HepG2 (cell line): ENCODE measurements around the gene ZDHHC14. TPM values are rescaled to one million over a fixed set of nuclear protein-coding genes. Genes with fewer than 3 reads are reported as not detected.

ENCODE experiments used
- CERS6 ChIP-seq: sonication (generic); formaldehyde crosslinking; IDR thresholded peaks from 2 replicates; pipeline ENCODE4 v1.5.0; 2020; ENCODE audit warnings: missing genetic modification reagents
- ELF4 ChIP-seq: sonication (generic); formaldehyde crosslinking; IDR thresholded peaks from 2 replicates; pipeline ENCODE4 v1.5.0; 2020; ENCODE audit warnings: missing genetic modification reagents, mild to moderate bottlenecking, moderate library complexity, borderline replicate concordance
- FOSL2 ChIP-seq: sonication (generic); formaldehyde crosslinking; IDR thresholded peaks from 2 replicates; pipeline ENCODE4 v1.4.0; 2020; ENCODE audit warnings: missing genetic modification reagents
- HDAC1 ChIP-seq: sonication (generic); formaldehyde crosslinking; IDR thresholded peaks from 2 replicates; pipeline ENCODE4 v1.5.1; 2020; ENCODE audit warnings: mild to moderate bottlenecking, missing genetic modification reagents
- HDAC6 ChIP-seq: fragments of 200-600 bp; sonication (generic); IDR thresholded peaks from 2 replicates; pipeline ENCODE4 v1.7.0; 2017; ENCODE audit warnings: mild to moderate bottlenecking, antibody characterized with exemption, low read length, low read depth
- HNRNPUL1 ChIP-seq: fragments of 200-400 bp; formaldehyde crosslinking; IDR thresholded peaks from 2 replicates; pipeline ENCODE4 v1.6.1; 2017; ENCODE audit warnings: low read depth, mild to moderate bottlenecking, low read length, moderate library complexity
- MEF2D ChIP-seq: sonication (generic); formaldehyde crosslinking; IDR thresholded peaks from 2 replicates; pipeline ENCODE4 v1.5.1; 2020; ENCODE audit warnings: mild to moderate bottlenecking, missing genetic modification reagents
- MTF2 ChIP-seq: sonication (generic); formaldehyde crosslinking; IDR thresholded peaks from 2 replicates; pipeline ENCODE4 v1.5.0; 2020; ENCODE audit warnings: missing genetic modification reagents, borderline replicate concordance
- MXD4 ChIP-seq: IDR thresholded peaks from 2 replicates; pipeline ENCODE4 v1.6.1; 2016; ENCODE audit warnings: mild to moderate bottlenecking, missing biosample characterization, missing genetic modification reagents
- PHF5A ChIP-seq: IDR thresholded peaks from one replicate; pipeline ENCODE4 v1.6.1; 2018; ENCODE audit warnings: low read depth, missing genetic modification reagents; ENCODE audit not compliant: unreplicated experiment
- RBFOX2 ChIP-seq: fragments of 200-400 bp; formaldehyde crosslinking; IDR thresholded peaks from 2 replicates; pipeline ENCODE4 v1.6.1; 2017; ENCODE audit warnings: low read depth, mild to moderate bottlenecking, low read length
- RORA ChIP-seq: sonication (generic); formaldehyde crosslinking; IDR thresholded peaks from 2 replicates; pipeline ENCODE4 v1.5.0; 2020; ENCODE audit warnings: mild to moderate bottlenecking, missing genetic modification reagents, moderate library complexity
- STAG1 ChIP-seq: sonication (generic); formaldehyde crosslinking; IDR thresholded peaks from 2 replicates; pipeline ENCODE4 v1.4.0; 2020; ENCODE audit warnings: missing genetic modification reagents
- SYNCRIP ChIP-seq: fragments of 200-400 bp; formaldehyde crosslinking; IDR thresholded peaks from 2 replicates; pipeline ENCODE4 v1.6.1; 2018; ENCODE audit warnings: mild to moderate bottlenecking, low read depth, low read length; ENCODE audit not compliant: insufficient read depth
- ZBTB14 ChIP-seq: sonication (generic); formaldehyde crosslinking; IDR thresholded peaks from 2 replicates; pipeline ENCODE4 v1.4.0; 2020; ENCODE audit warnings: missing genetic modification reagents
- ZFP82 ChIP-seq: sonication (generic); formaldehyde crosslinking; IDR thresholded peaks from 2 replicates; pipeline ENCODE4 v1.5.1; 2020; ENCODE audit warnings: mild to moderate bottlenecking, missing genetic modification reagents, borderline replicate concordance
- ZNF160 ChIP-seq: sonication (generic); formaldehyde crosslinking; IDR thresholded peaks from 2 replicates; pipeline ENCODE4 v1.8.0; 2022; ENCODE audit warnings: mild to moderate bottlenecking, inconsistent platforms, missing genetic modification reagents
- ZNF556 ChIP-seq: sonication (generic); formaldehyde crosslinking; IDR thresholded peaks from 2 replicates; pipeline ENCODE4 v1.4.0; 2020; ENCODE audit warnings: mild to moderate bottlenecking, missing genetic modification reagents, borderline replicate concordance
- ZNF557 ChIP-seq: sonication (generic); formaldehyde crosslinking; IDR thresholded peaks from 2 replicates; pipeline ENCODE4 v1.4.0; 2020; ENCODE audit warnings: missing genetic modification reagents
- ZNF558 ChIP-seq: sonication (generic); formaldehyde crosslinking; IDR thresholded peaks from 2 replicates; pipeline ENCODE4 v1.9.0; 2022; ENCODE audit warnings: mild to moderate bottlenecking, missing genetic modification reagents, borderline replicate concordance
- ZNF616 ChIP-seq: sonication (generic); formaldehyde crosslinking; IDR thresholded peaks from 2 replicates; pipeline ENCODE4 v1.5.0; 2020; ENCODE audit warnings: low read depth, mild to moderate bottlenecking, missing genetic modification reagents
- ZNF782 ChIP-seq: sonication (generic); formaldehyde crosslinking; IDR thresholded peaks from 2 replicates; pipeline ENCODE4 v1.4.0; 2020; ENCODE audit warnings: missing genetic modification reagents, mild to moderate bottlenecking, borderline replicate concordance
- ZSCAN31 ChIP-seq: sonication (generic); formaldehyde crosslinking; IDR thresholded peaks from 2 replicates; pipeline ENCODE4 v1.5.0; 2020; ENCODE audit warnings: low read depth, mild to moderate bottlenecking, missing genetic modification reagents
- polyA plus RNA-seq, 8 experiments: library from polyadenylated mRNA; depleted of rRNA in 3 of 8; stranded (reverse) in 7 of 8; unstranded in 1 of 8; fragments of >200 nt; fragmentation: Illumina TruSeq in 4 of 8; extraction: Trizol in 4 of 8; gene quantifications; 2 replicates each; pipeline versions ENCODE4 v1.2.1 to v1.2.3, GENCODE V29; 2011 to 2016; ENCODE audit warnings: low read depth in 4 of 8, missing spikeins in 1 of 8, mixed read lengths in 1 of 8; ENCODE audit not compliant: insufficient read depth in 1 of 8
- total RNA-seq, 5 experiments: library from RNA; depleted of rRNA; stranded (reverse); fragments of >200 nt; fragmentation: Illumina TruSeq; extraction: Trizol; gene quantifications; 2 replicates each; pipeline ENCODE4 v1.2.3, GENCODE V29; 2016; ENCODE audit warnings: low read depth in 1 of 5
- TF ChIP-seq, protein P1 (sequence below): sonication (generic); formaldehyde crosslinking; IDR thresholded peaks from 2 replicates; pipeline ENCODE4 v1.5.1; 2020; ENCODE audit warnings: mild to moderate bottlenecking, missing genetic modification reagents
- TF ChIP-seq, protein P2 (sequence below): sonication (generic); formaldehyde crosslinking; IDR thresholded peaks from 2 replicates; pipeline ENCODE4 v1.8.0; 2022; ENCODE audit warnings: mild to moderate bottlenecking, missing genetic modification reagents, moderate library complexity

The ZDHHC14 gene
- total and polyA plus RNA-seq, 2 of the 13 experiments (the other 11 are each of a cell fraction or from before 2014, with no cell fraction given): 3.7 to 9.5 TPM

- TF ChIP-seq MTF2 (CRISPR knock-in tag): no peak
- no peak for TF ChIP-seq ZNF782 (CRISPR knock-in tag)
- TF ChIP-seq MEF2D (CRISPR knock-in tag): peak; percentile 54; the same call in 1 of the 2 replicates
- no peak for TF ChIP-seq ZNF556 (CRISPR knock-in tag)
- TF ChIP-seq ZNF160: no peak
- peak; percentile 75; the same call in 1 of the 2 replicates for TF ChIP-seq ELF4 (CRISPR knock-in tag)
- TF ChIP-seq RORA: no peak
- TF ChIP-seq ZSCAN31: peak; percentile 55; the same call in 1 of the 2 replicates
- no peak for TF ChIP-seq ZNF557 (CRISPR knock-in tag)
- no peak for TF ChIP-seq HDAC6
- no peak for TF ChIP-seq SYNCRIP
- peak; percentile 52 for TF ChIP-seq FOSL2 (CRISPR knock-in tag)
- TF ChIP-seq, protein P1, sequence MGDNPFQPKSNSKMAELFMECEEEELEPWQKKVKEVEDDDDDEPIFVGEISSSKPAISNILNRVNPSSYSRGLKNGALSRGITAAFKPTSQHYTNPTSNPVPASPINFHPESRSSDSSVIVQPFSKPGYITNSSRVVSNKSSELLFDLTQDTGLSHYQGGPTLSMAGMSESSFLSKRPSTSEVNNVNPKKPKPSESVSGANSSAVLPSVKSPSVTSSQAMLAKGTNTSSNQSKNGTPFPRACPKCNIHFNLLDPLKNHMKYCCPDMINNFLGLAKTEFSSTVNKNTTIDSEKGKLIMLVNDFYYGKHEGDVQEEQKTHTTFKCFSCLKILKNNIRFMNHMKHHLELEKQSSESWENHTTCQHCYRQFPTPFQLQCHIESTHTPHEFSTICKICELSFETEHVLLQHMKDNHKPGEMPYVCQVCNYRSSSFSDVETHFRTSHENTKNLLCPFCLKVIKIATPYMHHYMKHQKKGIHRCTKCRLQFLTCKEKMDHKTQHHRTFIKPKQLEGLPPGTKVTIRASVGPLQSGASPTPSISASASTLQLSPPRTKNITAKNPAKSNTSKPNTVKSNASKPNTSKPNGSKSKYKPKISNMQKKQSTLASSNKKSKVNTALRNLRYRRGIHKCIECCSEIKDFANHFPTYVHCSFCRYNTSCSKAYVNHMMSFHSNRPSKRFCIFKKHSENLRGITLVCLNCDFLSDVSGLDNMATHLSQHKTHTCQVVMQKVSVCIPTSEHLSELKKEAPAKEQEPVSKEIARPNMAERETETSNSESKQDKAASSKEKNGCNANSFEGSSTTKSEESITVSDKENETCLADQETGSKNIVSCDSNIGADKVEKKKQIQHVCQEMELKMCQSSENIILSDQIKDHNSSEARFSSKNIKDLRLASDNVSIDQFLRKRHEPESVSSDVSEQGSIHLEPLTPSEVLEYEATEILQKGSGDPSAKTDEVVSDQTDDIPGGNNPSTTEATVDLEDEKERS (CRISPR knock-in tag): no peak
- TF ChIP-seq HNRNPUL1: no peak
- TF ChIP-seq PHF5A (CRISPR knock-in tag): no peak
- no peak for TF ChIP-seq ZNF616
- no peak for TF ChIP-seq ZNF558 (CRISPR knock-in tag)
- no peak for TF ChIP-seq ZBTB14 (CRISPR knock-in tag)
- peak; percentile 89 for TF ChIP-seq HDAC1 (CRISPR knock-in tag)
- TF ChIP-seq, protein P2, sequence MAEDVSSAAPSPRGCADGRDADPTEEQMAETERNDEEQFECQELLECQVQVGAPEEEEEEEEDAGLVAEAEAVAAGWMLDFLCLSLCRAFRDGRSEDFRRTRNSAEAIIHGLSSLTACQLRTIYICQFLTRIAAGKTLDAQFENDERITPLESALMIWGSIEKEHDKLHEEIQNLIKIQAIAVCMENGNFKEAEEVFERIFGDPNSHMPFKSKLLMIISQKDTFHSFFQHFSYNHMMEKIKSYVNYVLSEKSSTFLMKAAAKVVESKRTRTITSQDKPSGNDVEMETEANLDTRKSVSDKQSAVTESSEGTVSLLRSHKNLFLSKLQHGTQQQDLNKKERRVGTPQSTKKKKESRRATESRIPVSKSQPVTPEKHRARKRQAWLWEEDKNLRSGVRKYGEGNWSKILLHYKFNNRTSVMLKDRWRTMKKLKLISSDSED (CRISPR knock-in tag): no peak
- no peak for TF ChIP-seq MXD4 (CRISPR knock-in tag)
- TF ChIP-seq RBFOX2: no peak
- TF ChIP-seq CERS6 (CRISPR knock-in tag): no peak
- TF ChIP-seq STAG1: peak; percentile 18
- no peak for TF ChIP-seq ZFP82 (CRISPR knock-in tag)
Measured at GRCh38 chr6:157513004-157513603, 132.1 kb downstream of the ZDHHC14 start (continued).
